A549 (cell line): ENCODE results near the gene SLC35D2. TPM values are rescaled to one million over a fixed set of nuclear protein-coding genes. Genes with fewer than 3 reads are reported as not detected.

ENCODE experiments used
- ATAC-seq, 2 experiments: fragments of 200-7000 bp in 1 of 2; fragments of >200 bp in 1 of 2; cut with Nextera tagmentation in 1 of 2; cut with Tn5 transposase in 1 of 2; 3 replicates each; pipeline versions ENCODE4 v1.8.0 to v1.9.1; 2018 to 2020; ENCODE audit warnings: mild to moderate bottlenecking in 1 of 2, moderate library complexity in 1 of 2
- CTCF ChIA-PET: fragments of 300-600 bp; sonication (Branson Sonifier 250); formaldehyde crosslinking; extraction: SDS; loops from one replicate; lab custom pipeline; 2021; ENCODE audit warnings: antibody characterized with exemption, inconsistent platforms; lab: Yijun Ruan, JAX
- POLR2A ChIA-PET: fragments of 350-600 bp; formaldehyde crosslinking; extraction: SDS; loops from one replicate; lab custom pipeline; 2021; ENCODE audit warnings: antibody characterized with exemption, inconsistent platforms; lab: Yijun Ruan, JAX
- DNase-seq, 2 experiments: peaks; one replicate each; pipeline versions ENCODE4 v3.0.0 to v3.0.0-alpha.2; 2011 to 2016; ENCODE audit warnings: low read depth in 1 of 2, low spot score in 1 of 2
- FAIRE-seq: peaks from 2 replicates; lab custom pipeline; 2011; peaks lifted over from hg19 to GRCh38; lab: Jason Lieb, UNC
- H3K27ac ChIP-seq, 2 experiments: fragments of >200 bp; sonication (Bioruptor Twin); formaldehyde crosslinking; 3 replicates each; pipeline ENCODE4 v1.5.1; 2016 to 2017
- H3K4me1 ChIP-seq: fragments of >200 bp; sonication (Bioruptor Twin); formaldehyde crosslinking; 3 replicates; pipeline ENCODE4 v1.6.1; 2016
- H3K4me2 ChIP-seq: fragments of >200 bp; sonication (Bioruptor Twin); formaldehyde crosslinking; 3 replicates; pipeline ENCODE4 v1.6.1; 2016
- H3K4me3 ChIP-seq: fragments of >200 bp; sonication (Bioruptor Twin); formaldehyde crosslinking; 3 replicates; pipeline ENCODE4 v1.5.1; 2016
- H3K9me3 ChIP-seq: fragments of >200 bp; sonication (Bioruptor Twin); formaldehyde crosslinking; 3 replicates; pipeline ENCODE4 v1.6.1; 2016
- CBX2 ChIP-seq: fragments of 200-600 bp; sonication (generic); IDR thresholded peaks from 2 replicates; pipeline ENCODE4 v1.6.1; 2016; ENCODE audit warnings: low read depth, mild to moderate bottlenecking, borderline replicate concordance
- CBX8 ChIP-seq: fragments of 200-600 bp; sonication (generic); IDR thresholded peaks from 2 replicates; pipeline ENCODE4 v1.6.1; 2016
- CHD4 ChIP-seq: fragments of 200-600 bp; sonication (generic); IDR thresholded peaks from 2 replicates; pipeline ENCODE4 v1.6.1; 2016; ENCODE audit warnings: antibody characterized with exemption, mild to moderate bottlenecking, borderline replicate concordance
- CTCF ChIP-seq: fragments of >200 bp; sonication (Bioruptor Twin); formaldehyde crosslinking; IDR thresholded peaks from 3 replicates; pipeline ENCODE4 v1.5.1; 2016
- EHMT2 ChIP-seq: fragments of 200-600 bp; sonication (generic); IDR thresholded peaks from 2 replicates; pipeline ENCODE4 v1.6.1; 2016; ENCODE audit warnings: antibody characterized with exemption, low read depth, mild to moderate bottlenecking, moderate library complexity
- ELK1 ChIP-seq: fragments of 150-350 bp; IDR thresholded peaks from 2 replicates; pipeline ENCODE4 v1.6.1; 2014; ENCODE audit warnings: low read depth, mild to moderate bottlenecking, low read length
- ESRRA ChIP-seq: fragments of 150-350 bp; IDR thresholded peaks from 2 replicates; pipeline ENCODE4 v1.6.1; 2014; ENCODE audit warnings: mild to moderate bottlenecking, low read length, borderline replicate concordance
- FOSB ChIP-seq: fragments of 250-450 bp; sonication (Bioruptor Pico); IDR thresholded peaks from 2 replicates; pipeline ENCODE4 v1.5.0; 2020; ENCODE audit warnings: mild to moderate bottlenecking, moderate library complexity
- FOXS1 ChIP-seq: fragments of 250-450 bp; sonication (Bioruptor Pico); IDR thresholded peaks from 2 replicates; pipeline ENCODE4 v1.5.0; 2020; ENCODE audit warnings: mild to moderate bottlenecking, moderate library complexity
- HOXA7 ChIP-seq: fragments of 250-450 bp; sonication (Bioruptor Pico); IDR thresholded peaks from 2 replicates; pipeline ENCODE4 v1.5.0; 2020; ENCODE audit warnings: mild to moderate bottlenecking, moderate library complexity
- HOXB5 ChIP-seq: fragments of 250-450 bp; sonication (Bioruptor Pico); IDR thresholded peaks from 2 replicates; pipeline ENCODE4 v1.5.0; 2020; ENCODE audit warnings: mild to moderate bottlenecking, moderate library complexity
- JUN ChIP-seq, 2 experiments: fragments of >200 bp; sonication (Bioruptor Twin); formaldehyde crosslinking; IDR thresholded peaks; 2 replicates in 1 of 2; 3 replicates in 1 of 2; pipeline ENCODE4 v1.6.1; 2016 to 2017
- JUNB ChIP-seq: fragments of >200 bp; sonication (Bioruptor Twin); formaldehyde crosslinking; IDR thresholded peaks from 2 replicates; pipeline ENCODE4 v1.6.1; 2016
- KDM5A ChIP-seq: fragments of 200-600 bp; sonication (generic); IDR thresholded peaks from 2 replicates; pipeline ENCODE4 v1.6.1; 2016; ENCODE audit warnings: antibody characterized with exemption, mild to moderate bottlenecking
- MAFK ChIP-seq: fragments of 450-650 bp; IDR thresholded peaks from 2 replicates; pipeline ENCODE4 v1.6.1; 2014; ENCODE audit not compliant: partially characterized antibody
- MAZ ChIP-seq: fragments of 150-350 bp; IDR thresholded peaks from 2 replicates; pipeline ENCODE4 v1.6.1; 2014; ENCODE audit warnings: antibody characterized with exemption, low read depth, low read length, borderline replicate concordance
- MYC ChIP-seq: IDR thresholded peaks from 2 replicates; pipeline ENCODE4 v1.6.1; 2012; ENCODE audit warnings: mild to moderate bottlenecking, inconsistent platforms, low read length, improper control_type of control experiment, borderline replicate concordance
- NFE2L2 ChIP-seq: fragments of 150-350 bp; conservative IDR thresholded peaks from 2 replicates; pipeline ENCODE4 v1.6.1; 2014; ENCODE audit warnings: low read length
- NPAS2 ChIP-seq: fragments of 250-450 bp; sonication (Bioruptor Pico); IDR thresholded peaks from 2 replicates; pipeline ENCODE4 v1.8.0; 2022; ENCODE audit warnings: mild to moderate bottlenecking, moderate library complexity, borderline replicate concordance
- NR3C1 ChIP-seq: fragments of >200 bp; sonication (Bioruptor Twin); formaldehyde crosslinking; IDR thresholded peaks from 3 replicates; pipeline ENCODE4 v1.6.1; 2017
- POLR2A ChIP-seq: IDR thresholded peaks from 2 replicates; pipeline ENCODE4 v1.6.1; 2012; ENCODE audit warnings: mild to moderate bottlenecking, low read length
- POLR2AphosphoS2 ChIP-seq: conservative IDR thresholded peaks from 2 replicates; pipeline ENCODE4 v1.6.1; 2012; ENCODE audit warnings: low read length, improper control_type of control experiment, inconsistent platforms
- RAD21 ChIP-seq, 2 experiments: fragments of >200 bp in 1 of 2; sonication (Bioruptor Twin) in 1 of 2; formaldehyde crosslinking in 1 of 2; IDR thresholded peaks in 1 of 2; conservative IDR thresholded peaks in 1 of 2; 2 replicates in 1 of 2; 3 replicates in 1 of 2; pipeline ENCODE4 v1.6.1; 2012 to 2018; ENCODE audit warnings: inconsistent platforms in 1 of 2
- RARB ChIP-seq: fragments of 250-450 bp; sonication (Bioruptor Pico); IDR thresholded peaks from 2 replicates; pipeline ENCODE4 v1.8.0; 2021; ENCODE audit warnings: mild to moderate bottlenecking, moderate library complexity
- RNF2 ChIP-seq: fragments of 200-600 bp; sonication (generic); IDR thresholded peaks from 2 replicates; pipeline ENCODE4 v1.6.1; 2016; ENCODE audit warnings: low read depth, mild to moderate bottlenecking, antibody characterized with exemption, moderate library complexity, borderline replicate concordance
- SMC3 ChIP-seq: fragments of >200 bp; sonication (Bioruptor Twin); formaldehyde crosslinking; IDR thresholded peaks from 3 replicates; pipeline ENCODE4 v1.6.1; 2018; ENCODE audit warnings: inconsistent platforms
- SREBF2 ChIP-seq: fragments of 450-650 bp; IDR thresholded peaks from 2 replicates; pipeline ENCODE4 v1.6.1; 2014; ENCODE audit warnings: mild to moderate bottlenecking, moderate library complexity
- TP53 ChIP-seq: fragments of 250-450 bp; sonication (Bioruptor Pico); IDR thresholded peaks from 2 replicates; pipeline ENCODE4 v1.5.0; 2021; ENCODE audit warnings: mild to moderate bottlenecking, moderate library complexity
- ZFP36 ChIP-seq: fragments of 450-650 bp; IDR thresholded peaks from 2 replicates; pipeline ENCODE4 v1.6.1; 2014; ENCODE audit warnings: borderline replicate concordance; ENCODE audit not compliant: partially characterized antibody
- ZNF302 ChIP-seq: fragments of 250-450 bp; sonication (Bioruptor Pico); IDR thresholded peaks from 2 replicates; pipeline ENCODE4 v1.9.0; 2021; ENCODE audit warnings: inconsistent platforms, mild to moderate bottlenecking, moderate library complexity
- WGBS: methylation state at CpG from one replicate; pipeline ENCODE4 v1.1.6; 2017; ENCODE audit errors: missing lambda C conversion rate; 5-methylcytosine and 5-hydroxymethylcytosine counted together
- polyA plus RNA-seq, 4 experiments: library from polyadenylated mRNA; depleted of rRNA in 3 of 4; stranded (reverse); fragments of >200 nt; fragmentation: RNase III in 1 of 4; extraction: RNeasy Plus Mini Kit Qiagen cat#74134 plus additional on column Dnase treatment in 1 of 4; gene quantifications; 2 replicates in 3 of 4; 3 replicates in 1 of 4; pipeline ENCODE4 v1.2.3, GENCODE V29; 2011 to 2017
- TF ChIP-seq, protein P1 (sequence below): fragments of 250-450 bp; sonication (Bioruptor Pico); IDR thresholded peaks from 2 replicates; pipeline ENCODE4 v1.5.0; 2020; ENCODE audit warnings: low read depth, mild to moderate bottlenecking, moderate library complexity
- TF ChIP-seq, protein P2 (sequence below): fragments of >200 bp; sonication (Bioruptor Twin); formaldehyde crosslinking; IDR thresholded peaks from 3 replicates; pipeline ENCODE4 v1.6.1; 2016
- TF ChIP-seq, protein P3 (sequence below): fragments of 450-650 bp; IDR thresholded peaks from 2 replicates; pipeline ENCODE4 v1.6.1; 2014; ENCODE audit warnings: antibody characterized with exemption
- TF ChIP-seq, protein P4 (sequence below): fragments of >200 bp; sonication (Bioruptor Twin); formaldehyde crosslinking; IDR thresholded peaks from 2 replicates; pipeline ENCODE4 v1.6.1; 2016

SLC35D2 gene
- polyA plus RNA-seq, 2 of the 4 experiments (the other 2 are of a cell fraction), result 13.8 to 29.8 TPM

DNA sequence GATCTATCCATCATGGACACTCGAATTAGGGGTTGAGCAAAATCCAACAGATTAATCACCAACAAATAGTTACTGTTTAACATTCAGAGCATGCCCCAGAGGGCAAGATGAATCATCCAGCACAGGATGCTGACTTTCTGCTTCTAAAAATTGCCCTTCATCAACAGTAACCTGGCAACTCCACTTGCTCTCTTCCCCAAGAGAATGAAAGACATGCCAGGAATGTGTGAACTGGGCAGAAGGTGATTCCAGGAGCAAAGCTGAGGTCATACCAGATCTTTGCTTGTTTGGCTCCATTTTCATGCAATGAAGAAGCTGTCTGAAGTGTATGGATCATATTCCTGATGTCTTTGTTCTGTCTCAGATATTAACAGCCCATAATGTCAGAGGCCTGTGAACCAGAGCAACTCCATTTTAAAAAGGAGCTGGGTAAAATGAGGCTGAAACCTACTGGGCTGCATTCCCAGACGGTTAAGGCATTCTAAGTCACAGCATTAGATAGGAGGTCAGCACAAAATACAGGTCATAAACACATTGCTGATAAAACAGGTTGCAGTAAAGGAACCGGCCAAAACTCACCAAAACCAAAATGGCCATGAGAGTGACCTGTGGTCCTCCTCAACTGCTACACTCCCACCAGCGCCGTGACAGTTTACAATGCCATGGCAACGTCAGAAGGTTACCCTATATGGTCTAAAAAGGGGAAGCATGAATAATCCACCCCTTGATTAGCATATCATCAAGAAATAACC, 37.1 kb upstream of the SLC35D2 start:
- CTCF ChIA-PET, result no interaction called here
- no peak overlapping the region; the same call in 2 of the 3 replicates for H3K4me3 ChIP-seq
- peak overlapping the region; percentile 75 for H3K4me2 ChIP-seq
- peak; percentile 96 for FAIRE-seq
- peak; percentile 92 to 96 for DNase-seq
- H3K27ac ChIP-seq, result peak overlapping the region; percentile 95 to 99
- WGBS, result 18% methylated on average over 6 of the region's 6 CpGs
- H3K9me3 ChIP-seq, result no peaks in the 10 kb centered on the region
- POLR2A ChIA-PET, result interaction anchor here (1.1 to 1.2 kb wide), 2 partner anchors 29 to 37 kb away, joined by 3 to 6 read pairs; partner anchors contain the start of genes HABP4 and SLC35D2
- H3K4me1 ChIP-seq, result peaks cover 25% of the 10 kb centered on the region
- ATAC-seq, result peak; percentile 49 to 55
- TF ChIP-seq RNF2 (no peak), ZFP36 (no peak), MAFK (peak; percentile 82), TP53 (CRISPR knock-in tag) (peak; percentile 99), JUN (IDR thresholded peaks at IDR 0.05) (peak in 1 of 2 experiments; percentile 88; a peak in 4 of 5 replicates), CBX8 (no peak), POLR2A (no peak), POLR2AphosphoS2 (no peak), HOXA7 (peak; percentile 99), SREBF2 (no peak), FOXS1 (CRISPR knock-in tag) (peak; percentile 99), CTCF (no peak), JUNB (peak; percentile 91), EHMT2 (no peak), MYC (no peak), NPAS2 (CRISPR knock-in tag) (peak; percentile 92), RAD21 (conservative IDR thresholded peaks at IDR 0.05 in 1 of 2, IDR thresholded peaks at IDR 0.05 in 1 of 2) (peak in 1 of 2 experiments; percentile 20; a peak in 3 of 5 replicates), MAZ (no peak), KDM5A (no peak), CBX2 (no peak), ZNF302 (peak; percentile 100), FOSB (CRISPR knock-in tag) (peak; percentile 99), HOXB5 (CRISPR knock-in tag) (peak; percentile 100), ESRRA (peak; percentile 91), ELK1 (no peak), SMC3 (0 out of 3 replicates have a peak, but pooled peaks have one; percentile 27), RARB (CRISPR knock-in tag) (peak; percentile 96), NFE2L2 (no peak), CHD4 (no peak), NR3C1 (no peak)
- TF ChIP-seq, protein P1, sequence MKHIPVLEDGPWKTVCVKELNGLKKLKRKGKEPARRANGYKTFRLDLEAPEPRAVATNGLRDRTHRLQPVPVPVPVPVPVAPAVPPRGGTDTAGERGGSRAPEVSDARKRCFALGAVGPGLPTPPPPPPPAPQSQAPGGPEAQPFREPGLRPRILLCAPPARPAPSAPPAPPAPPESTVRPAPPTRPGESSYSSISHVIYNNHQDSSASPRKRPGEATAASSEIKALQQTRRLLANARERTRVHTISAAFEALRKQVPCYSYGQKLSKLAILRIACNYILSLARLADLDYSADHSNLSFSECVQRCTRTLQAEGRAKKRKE (CRISPR knock-in tag), result peak; percentile 100
- TF ChIP-seq, protein P2, sequence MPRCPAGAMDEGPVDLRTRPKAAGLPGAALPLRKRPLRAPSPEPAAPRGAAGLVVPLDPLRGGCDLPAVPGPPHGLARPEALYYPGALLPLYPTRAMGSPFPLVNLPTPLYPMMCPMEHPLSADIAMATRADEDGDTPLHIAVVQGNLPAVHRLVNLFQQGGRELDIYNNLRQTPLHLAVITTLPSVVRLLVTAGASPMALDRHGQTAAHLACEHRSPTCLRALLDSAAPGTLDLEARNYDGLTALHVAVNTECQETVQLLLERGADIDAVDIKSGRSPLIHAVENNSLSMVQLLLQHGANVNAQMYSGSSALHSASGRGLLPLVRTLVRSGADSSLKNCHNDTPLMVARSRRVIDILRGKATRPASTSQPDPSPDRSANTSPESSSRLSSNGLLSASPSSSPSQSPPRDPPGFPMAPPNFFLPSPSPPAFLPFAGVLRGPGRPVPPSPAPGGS, result 0 out of 3 replicates have a peak, but pooled peaks have one; percentile 49
- TF ChIP-seq, protein P3, sequence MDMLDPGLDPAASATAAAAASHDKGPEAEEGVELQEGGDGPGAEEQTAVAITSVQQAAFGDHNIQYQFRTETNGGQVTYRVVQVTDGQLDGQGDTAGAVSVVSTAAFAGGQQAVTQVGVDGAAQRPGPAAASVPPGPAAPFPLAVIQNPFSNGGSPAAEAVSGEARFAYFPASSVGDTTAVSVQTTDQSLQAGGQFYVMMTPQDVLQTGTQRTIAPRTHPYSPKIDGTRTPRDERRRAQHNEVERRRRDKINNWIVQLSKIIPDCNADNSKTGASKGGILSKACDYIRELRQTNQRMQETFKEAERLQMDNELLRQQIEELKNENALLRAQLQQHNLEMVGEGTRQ, result no peak
- TF ChIP-seq, protein P4, sequence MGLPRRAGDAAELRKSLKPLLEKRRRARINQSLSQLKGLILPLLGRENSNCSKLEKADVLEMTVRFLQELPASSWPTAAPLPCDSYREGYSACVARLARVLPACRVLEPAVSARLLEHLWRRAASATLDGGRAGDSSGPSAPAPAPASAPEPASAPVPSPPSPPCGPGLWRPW, result no peak
